ENCODE results near the gene SH3PXD2A.

SH3PXD2A gene

GRCh38 chr10:103829278-103829677 lies 26.1 kb downstream of the SH3PXD2A start:
- DNase-seq (ENCODE audit: insufficient read length, low spot score) (no peak), FAIRE-seq (no peak)
- no peak for TF ChIP-seq TAF1 (IDR thresholded peaks at IDR 0.05; ENCODE audit: low read depth, low read length)
- TF ChIP-seq POU2F2 (IDR thresholded peaks at IDR 0.05; ENCODE audit: low read depth, low read length), result no peak
- TF ChIP-seq POLR2A (IDR thresholded peaks at IDR 0.05; ENCODE audit: low read depth, low read length), result no peak
- no peak for TF ChIP-seq PAX5 (IDR thresholded peaks at IDR 0.05; ENCODE audit: insufficient read depth, low read length, severe bottlenecking)
- no peak for TF ChIP-seq SPI1 (IDR thresholded peaks at IDR 0.05; ENCODE audit: low read depth, low read length)
- no peak for TF ChIP-seq POLR2AphosphoS5 (IDR thresholded peaks at IDR 0.05; ENCODE audit: low read depth, low read length)

GRCh38 chr10:103828587-103829197 lies 26.7 kb downstream of the SH3PXD2A start:
- no peak for FAIRE-seq
- TF ChIP-seq TAF1 (IDR thresholded peaks at IDR 0.05; ENCODE audit: low read depth, low read length) (no peak), SPI1 (IDR thresholded peaks at IDR 0.05; ENCODE audit: low read depth, low read length) (no peak), PAX5 (IDR thresholded peaks at IDR 0.05; ENCODE audit: insufficient read depth, low read length, severe bottlenecking) (no peak), POLR2AphosphoS5 (IDR thresholded peaks at IDR 0.05; ENCODE audit: low read depth, low read length) (no peak), POLR2A (IDR thresholded peaks at IDR 0.05; ENCODE audit: low read depth, low read length) (no peak), POU2F2 (IDR thresholded peaks at IDR 0.05; ENCODE audit: low read depth, low read length) (no peak)
- DNase-seq (ENCODE audit: insufficient read length, low spot score), result no peak

GRCh38 chr10:103828107-103828506 lies 27.3 kb downstream of the SH3PXD2A start:
- DNase-seq (ENCODE audit: insufficient read length, low spot score), result no peak
- peak; percentile 41 for FAIRE-seq
- TF ChIP-seq POU2F2 (IDR thresholded peaks at IDR 0.05; ENCODE audit: low read depth, low read length), result no peak

GRCh38 chr10:103826885-103827284 lies 28.5 kb downstream of the SH3PXD2A start:
- FAIRE-seq (no peak), DNase-seq (ENCODE audit: insufficient read length, low spot score) (no peak)
- TF ChIP-seq POU2F2 (IDR thresholded peaks at IDR 0.05; ENCODE audit: low read depth, low read length), result no peak
- TF ChIP-seq SPI1 (IDR thresholded peaks at IDR 0.05; ENCODE audit: low read depth, low read length), result no peak

- DNase-seq (ENCODE audit: insufficient read length, low spot score), result no peak
- no peak for FAIRE-seq
- TF ChIP-seq POLR2A (IDR thresholded peaks at IDR 0.05; ENCODE audit: low read depth, low read length), result no peak
Observed at GRCh38 chr10:103824281-103824680, 31.1 kb downstream of the SH3PXD2A start.

GRCh38 chr10:103823706-103824272 lies 31.6 kb downstream of the SH3PXD2A start:
- no peak for DNase-seq (ENCODE audit: insufficient read length, low spot score)
- FAIRE-seq, result no peak
- TF ChIP-seq PAX5 (IDR thresholded peaks at IDR 0.05; ENCODE audit: insufficient read depth, low read length, severe bottlenecking), result no peak
- no peak for TF ChIP-seq POLR2A (IDR thresholded peaks at IDR 0.05; ENCODE audit: low read depth, low read length)
- TF ChIP-seq POU2F2 (IDR thresholded peaks at IDR 0.05; ENCODE audit: low read depth, low read length), result no peak
- TF ChIP-seq POLR2AphosphoS5 (IDR thresholded peaks at IDR 0.05; ENCODE audit: low read depth, low read length), result no peak
- no peak for TF ChIP-seq SPI1 (IDR thresholded peaks at IDR 0.05; ENCODE audit: low read depth, low read length)
- no peak for TF ChIP-seq TAF1 (IDR thresholded peaks at IDR 0.05; ENCODE audit: low read depth, low read length)

GRCh38 chr10:103822800-103823199 lies 32.6 kb downstream of the SH3PXD2A start:
- TF ChIP-seq PAX5 (IDR thresholded peaks at IDR 0.05; ENCODE audit: insufficient read depth, low read length, severe bottlenecking) (no peak), POU2F2 (IDR thresholded peaks at IDR 0.05; ENCODE audit: low read depth, low read length) (no peak), POLR2A (IDR thresholded peaks at IDR 0.05; ENCODE audit: low read depth, low read length) (no peak), POLR2AphosphoS5 (IDR thresholded peaks at IDR 0.05; ENCODE audit: low read depth, low read length) (no peak), TAF1 (IDR thresholded peaks at IDR 0.05; ENCODE audit: low read depth, low read length) (no peak), SPI1 (IDR thresholded peaks at IDR 0.05; ENCODE audit: low read depth, low read length) (no peak)
- FAIRE-seq (no peak), DNase-seq (ENCODE audit: insufficient read length, low spot score) (no peak)

GRCh38 chr10:103822107-103822716 lies 33.2 kb downstream of the SH3PXD2A start:
- DNase-seq (ENCODE audit: insufficient read length, low spot score), result no peak
- FAIRE-seq, result no peak
- TF ChIP-seq SPI1 (IDR thresholded peaks at IDR 0.05; ENCODE audit: low read depth, low read length), result no peak
- no peak for TF ChIP-seq TAF1 (IDR thresholded peaks at IDR 0.05; ENCODE audit: low read depth, low read length)
- TF ChIP-seq POLR2A (IDR thresholded peaks at IDR 0.05; ENCODE audit: low read depth, low read length), result no peak
- TF ChIP-seq POU2F2 (IDR thresholded peaks at IDR 0.05; ENCODE audit: low read depth, low read length), result no peak
- TF ChIP-seq POLR2AphosphoS5 (IDR thresholded peaks at IDR 0.05; ENCODE audit: low read depth, low read length), result no peak
- no peak for TF ChIP-seq PAX5 (IDR thresholded peaks at IDR 0.05; ENCODE audit: insufficient read depth, low read length, severe bottlenecking)

- FAIRE-seq (no peak), DNase-seq (ENCODE audit: insufficient read length, low spot score) (no peak)
- no peak for TF ChIP-seq POU2F2 (IDR thresholded peaks at IDR 0.05; ENCODE audit: low read depth, low read length)
- no peak for TF ChIP-seq PAX5 (IDR thresholded peaks at IDR 0.05; ENCODE audit: insufficient read depth, low read length, severe bottlenecking)
- no peak for TF ChIP-seq POLR2AphosphoS5 (IDR thresholded peaks at IDR 0.05; ENCODE audit: low read depth, low read length)
- TF ChIP-seq TAF1 (IDR thresholded peaks at IDR 0.05; ENCODE audit: low read depth, low read length), result no peak
- no peak for TF ChIP-seq SPI1 (IDR thresholded peaks at IDR 0.05; ENCODE audit: low read depth, low read length)
- TF ChIP-seq POLR2A (IDR thresholded peaks at IDR 0.05; ENCODE audit: low read depth, low read length), result no peak
Observed at GRCh38 chr10:103820101-103821062, 35.0 kb downstream of the SH3PXD2A start.

All from GM12891 (cell line).